SK-N-SH treated with all-trans-retinoic acid at 6 μM for 48 hours (cell line): ENCODE data around the gene ADH1C.

Experiments
- ATAC-seq: fragments of 200-7000 bp; cut with Tn5 transposase; 3 replicates; pipeline ENCODE4 v1.9.1; 2020; ENCODE audit warnings: mild to moderate bottlenecking, moderate library complexity
- ARNTL ChIP-seq: fragments of 450-650 bp; formaldehyde crosslinking; IDR thresholded peaks from 2 replicates; pipeline ENCODE4 v1.5.0; 2020; ENCODE audit warnings: low read depth, mild to moderate bottlenecking, moderate library complexity, borderline replicate concordance
- BACH2 ChIP-seq: fragments of 250-450 bp; sonication (Bioruptor Pico); IDR thresholded peaks from 2 replicates; pipeline ENCODE4 v1.9.0; 2021; ENCODE audit warnings: mild to moderate bottlenecking, borderline replicate concordance
- CREB5 ChIP-seq: fragments of 250-450 bp; sonication (Bioruptor Pico); IDR thresholded peaks from 2 replicates; pipeline ENCODE4 v1.5.1; 2020; ENCODE audit warnings: low read depth, mild to moderate bottlenecking, moderate library complexity
- CSDC2 ChIP-seq: fragments of 250-450 bp; sonication (Bioruptor Pico); IDR thresholded peaks from 2 replicates; pipeline ENCODE4 v1.5.0; 2020; ENCODE audit warnings: mild to moderate bottlenecking, moderate library complexity
- CSRNP3 ChIP-seq: fragments of 250-450 bp; sonication (Bioruptor Pico); IDR thresholded peaks from 2 replicates; pipeline ENCODE4 v1.5.1; 2021; ENCODE audit warnings: mild to moderate bottlenecking, moderate library complexity
- ESRRG ChIP-seq: fragments of 250-450 bp; sonication (Bioruptor Pico); IDR thresholded peaks from 2 replicates; pipeline ENCODE4 v1.6.1; 2021; ENCODE audit warnings: mild to moderate bottlenecking
- GLIS3 ChIP-seq: fragments of 250-450 bp; sonication (Bioruptor Pico); IDR thresholded peaks from 2 replicates; pipeline ENCODE4 v1.5.0; 2020; ENCODE audit warnings: mild to moderate bottlenecking, moderate library complexity
- ISL1 ChIP-seq: fragments of 250-450 bp; sonication (Bioruptor Pico); IDR thresholded peaks from 2 replicates; pipeline ENCODE4 v2.1.2; 2022; ENCODE audit warnings: mild to moderate bottlenecking, moderate library complexity
- OSR1 ChIP-seq: fragments of 250-450 bp; sonication (Bioruptor Pico); IDR thresholded peaks from 2 replicates; pipeline ENCODE4 v1.8.0; 2022; ENCODE audit warnings: moderate library complexity, mild to moderate bottlenecking, inconsistent platforms
- POU6F1 ChIP-seq: fragments of 250-450 bp; sonication (Bioruptor Pico); IDR thresholded peaks from 2 replicates; pipeline ENCODE4 v1.8.0; 2021; ENCODE audit warnings: low read depth, mild to moderate bottlenecking, moderate library complexity, borderline replicate concordance
- PPARA ChIP-seq: fragments of 250-450 bp; sonication (Bioruptor Pico); IDR thresholded peaks from 2 replicates; pipeline ENCODE4 v1.5.0; 2020; ENCODE audit warnings: mild to moderate bottlenecking, borderline replicate concordance
- RARB ChIP-seq: fragments of 250-450 bp; sonication (Bioruptor Pico); IDR thresholded peaks from 2 replicates; pipeline ENCODE4 v1.8.0; 2021; ENCODE audit warnings: mild to moderate bottlenecking, moderate library complexity
- SNAI2 ChIP-seq: fragments of 250-450 bp; sonication (Bioruptor Pico); IDR thresholded peaks from 2 replicates; pipeline ENCODE4 v1.5.0; 2020; ENCODE audit warnings: mild to moderate bottlenecking, moderate library complexity
- TCF4 ChIP-seq: fragments of 250-450 bp; sonication (Bioruptor Pico); IDR thresholded peaks from 2 replicates; pipeline ENCODE4 v1.8.0; 2021; ENCODE audit warnings: mild to moderate bottlenecking, moderate library complexity, borderline replicate concordance
- TOX ChIP-seq: fragments of 250-450 bp; sonication (Bioruptor Pico); IDR thresholded peaks from 2 replicates; pipeline ENCODE4 v1.8.0; 2021; ENCODE audit warnings: mild to moderate bottlenecking, moderate library complexity, borderline replicate concordance
- TSHZ2 ChIP-seq: fragments of 250-450 bp; sonication (Bioruptor Pico); IDR thresholded peaks from 2 replicates; pipeline ENCODE4 v1.5.0; 2020; ENCODE audit warnings: mild to moderate bottlenecking, moderate library complexity
- ZC3H10 ChIP-seq: fragments of 250-450 bp; sonication (Bioruptor Pico); IDR thresholded peaks from 2 replicates; pipeline ENCODE4 v1.5.1; 2021; ENCODE audit warnings: mild to moderate bottlenecking, moderate library complexity
- ZFP3 ChIP-seq: fragments of 250-450 bp; sonication (Bioruptor Pico); IDR thresholded peaks from 2 replicates; pipeline ENCODE4 v1.5.0; 2020; ENCODE audit warnings: mild to moderate bottlenecking, moderate library complexity
- ZFP30 ChIP-seq: fragments of 450-650 bp; formaldehyde crosslinking; IDR thresholded peaks from 2 replicates; pipeline ENCODE4 v1.5.0; 2022; ENCODE audit warnings: mild to moderate bottlenecking, moderate library complexity
- ZNF565 ChIP-seq: fragments of 450-650 bp; formaldehyde crosslinking; conservative IDR thresholded peaks from 2 replicates; pipeline ENCODE4 v1.5.0; 2020; ENCODE audit warnings: low read depth, mild to moderate bottlenecking, moderate library complexity
- ZNF70 ChIP-seq: fragments of 450-650 bp; formaldehyde crosslinking; IDR thresholded peaks from 2 replicates; pipeline ENCODE4 v1.5.0; 2020; ENCODE audit warnings: mild to moderate bottlenecking, moderate library complexity
- ZNF8 ChIP-seq: fragments of 450-650 bp; formaldehyde crosslinking; IDR thresholded peaks from 2 replicates; pipeline ENCODE4 v1.5.0; 2020; ENCODE audit warnings: mild to moderate bottlenecking, moderate library complexity

Gene ADH1C

GRCh38 chr4:99330648-99331047 is 21.9 kb downstream of the ADH1C start:
- TF ChIP-seq TSHZ2 (no peak), ZNF8 (CRISPR knock-in tag) (no peak), BACH2 (CRISPR knock-in tag) (no peak), TOX (CRISPR knock-in tag) (no peak), SNAI2 (CRISPR knock-in tag) (no peak), ARNTL (CRISPR knock-in tag) (no peak), GLIS3 (CRISPR knock-in tag) (no peak), ZNF565 (no peak), ISL1 (CRISPR knock-in tag) (no peak), POU6F1 (CRISPR knock-in tag) (no peak), OSR1 (no peak), ZFP30 (no peak), ZC3H10 (CRISPR knock-in tag) (no peak), ZNF70 (CRISPR knock-in tag) (no peak), CSRNP3 (CRISPR knock-in tag) (no peak), CSDC2 (no peak), ESRRG (no peak), TCF4 (no peak)

GRCh38 chr4:99329876-99330275 is 22.7 kb downstream of the ADH1C start:
- ATAC-seq: no peak
- no peak for TF ChIP-seq ARNTL (CRISPR knock-in tag)
- TF ChIP-seq ZFP3: no peak
- TF ChIP-seq OSR1: no peak
- TF ChIP-seq ISL1 (CRISPR knock-in tag): no peak
- TF ChIP-seq ZNF70 (CRISPR knock-in tag): no peak
- TF ChIP-seq ZNF8 (CRISPR knock-in tag): no peak
- no peak for TF ChIP-seq RARB (CRISPR knock-in tag)
- no peak for TF ChIP-seq POU6F1 (CRISPR knock-in tag)
- no peak for TF ChIP-seq TSHZ2
- TF ChIP-seq CSRNP3 (CRISPR knock-in tag): no peak
- TF ChIP-seq ZFP30: no peak
- no peak for TF ChIP-seq PPARA (CRISPR knock-in tag)
- no peak for TF ChIP-seq CSDC2
- no peak for TF ChIP-seq BACH2 (CRISPR knock-in tag)
- TF ChIP-seq CREB5 (CRISPR knock-in tag): no peak
- TF ChIP-seq ESRRG: no peak

More at GRCh38 chr4:99330648-99331047, 21.9 kb downstream of the ADH1C start:
- ATAC-seq: no peak
